Measurements from ENCODE around the gene CBX4. TPM values are rescaled to one million over a fixed set of nuclear protein-coding genes. Genes with fewer than 3 reads are reported as not detected.

The CBX4 gene
- total and polyA plus RNA-seq, 2 of the 13 experiments (the other 11 are each of a cell fraction or from before 2014, with no cell fraction given): 25.8 to 50.8 TPM

DNA sequence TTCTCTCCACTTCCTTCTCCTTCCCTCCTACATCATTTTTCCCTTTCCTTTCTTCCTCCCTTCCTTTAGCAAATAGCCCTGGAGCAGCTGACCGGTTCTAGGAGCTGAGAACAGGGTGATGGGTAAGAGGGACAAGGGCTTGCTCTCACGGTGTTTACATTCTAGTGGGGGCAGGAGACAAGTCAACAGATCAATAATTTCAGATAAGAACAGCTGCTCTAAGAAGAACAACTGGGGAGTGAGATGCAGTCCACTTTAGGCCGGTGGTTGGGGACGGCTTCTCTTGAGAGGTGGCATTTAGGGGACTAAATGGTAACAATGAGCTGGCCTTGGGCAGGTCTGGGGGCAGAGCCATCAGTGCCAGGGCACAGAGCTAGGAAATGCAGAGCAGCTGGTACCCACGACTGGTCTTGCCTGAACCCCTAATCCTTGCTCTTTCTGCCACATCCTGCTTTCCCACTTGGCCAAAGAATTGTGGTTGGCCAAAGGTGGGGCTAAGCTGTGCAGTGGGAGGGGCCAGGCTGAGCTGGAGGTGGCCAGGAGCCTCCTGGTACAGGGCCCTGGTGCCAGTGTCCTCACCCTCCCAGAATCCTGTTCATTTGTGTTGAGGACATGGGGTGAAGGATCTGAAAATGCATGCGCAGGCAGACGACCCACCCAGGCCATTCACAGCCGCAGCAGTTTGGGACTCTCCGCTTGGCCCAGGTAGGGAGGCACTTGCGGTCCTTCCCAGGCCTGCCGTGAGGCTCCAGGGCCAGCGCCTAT lies 17.7 kb downstream of the CBX4 start (continued):
- TF ChIP-seq RCOR2 (CRISPR knock-in tag; IDR thresholded peaks at IDR 0.05): peak; percentile 94
- TF ChIP-seq ZNF232 (CRISPR knock-in tag; IDR thresholded peaks at IDR 0.05; ENCODE audit: borderline replicate concordance): peak; percentile 28; the same call in 1 of the 2 replicates
- peak; percentile 57; the same call in 1 of the 2 replicates for TF ChIP-seq GATAD1 (CRISPR knock-in tag; IDR thresholded peaks at IDR 0.05)
- no peak for TF ChIP-seq ZNF282 (IDR thresholded peaks at IDR 0.05; ENCODE audit: partially characterized antibody)
- TF ChIP-seq, protein P1, sequence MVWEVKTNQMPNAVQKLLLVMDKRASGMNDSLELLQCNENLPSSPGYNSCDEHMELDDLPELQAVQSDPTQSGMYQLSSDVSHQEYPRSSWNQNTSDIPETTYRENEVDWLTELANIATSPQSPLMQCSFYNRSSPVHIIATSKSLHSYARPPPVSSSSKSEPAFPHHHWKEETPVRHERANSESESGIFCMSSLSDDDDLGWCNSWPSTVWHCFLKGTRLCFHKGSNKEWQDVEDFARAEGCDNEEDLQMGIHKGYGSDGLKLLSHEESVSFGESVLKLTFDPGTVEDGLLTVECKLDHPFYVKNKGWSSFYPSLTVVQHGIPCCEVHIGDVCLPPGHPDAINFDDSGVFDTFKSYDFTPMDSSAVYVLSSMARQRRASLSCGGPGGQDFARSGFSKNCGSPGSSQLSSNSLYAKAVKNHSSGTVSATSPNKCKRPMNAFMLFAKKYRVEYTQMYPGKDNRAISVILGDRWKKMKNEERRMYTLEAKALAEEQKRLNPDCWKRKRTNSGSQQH (CRISPR knock-in tag; IDR thresholded peaks at IDR 0.05; ENCODE audit: low read depth): 0 out of 2 replicates have a peak, but pooled peaks have one; percentile 50
- peak; percentile 93 for TF ChIP-seq PHF21A (CRISPR knock-in tag; IDR thresholded peaks at IDR 0.05)
- 0 out of 2 replicates have a peak, but pooled peaks have one; percentile 28 for TF ChIP-seq ZNF737 (CRISPR knock-in tag; IDR thresholded peaks at IDR 0.05; ENCODE audit: borderline replicate concordance)
- TF ChIP-seq ZFYVE20 (CRISPR knock-in tag; IDR thresholded peaks at IDR 0.05; ENCODE audit: borderline replicate concordance, low read depth): peak; percentile 70; the same call in 1 of the 2 replicates
- no peak for TF ChIP-seq MTF1 (CRISPR knock-in tag; IDR thresholded peaks at IDR 0.05)
- TF ChIP-seq, protein P2, sequence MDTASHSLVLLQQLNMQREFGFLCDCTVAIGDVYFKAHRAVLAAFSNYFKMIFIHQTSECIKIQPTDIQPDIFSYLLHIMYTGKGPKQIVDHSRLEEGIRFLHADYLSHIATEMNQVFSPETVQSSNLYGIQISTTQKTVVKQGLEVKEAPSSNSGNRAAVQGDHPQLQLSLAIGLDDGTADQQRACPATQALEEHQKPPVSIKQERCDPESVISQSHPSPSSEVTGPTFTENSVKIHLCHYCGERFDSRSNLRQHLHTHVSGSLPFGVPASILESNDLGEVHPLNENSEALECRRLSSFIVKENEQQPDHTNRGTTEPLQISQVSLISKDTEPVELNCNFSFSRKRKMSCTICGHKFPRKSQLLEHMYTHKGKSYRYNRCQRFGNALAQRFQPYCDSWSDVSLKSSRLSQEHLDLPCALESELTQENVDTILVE (CRISPR knock-in tag; IDR thresholded peaks at IDR 0.05): peak; percentile 92
- TF ChIP-seq ZFP1 (CRISPR knock-in tag; IDR thresholded peaks at IDR 0.05): peak; percentile 77; the same call in 1 of the 2 replicates
- peak; percentile 81 for TF ChIP-seq KAT8 (CRISPR knock-in tag; IDR thresholded peaks at IDR 0.05)
- TF ChIP-seq EED (CRISPR knock-in tag; IDR thresholded peaks at IDR 0.05): peak; percentile 60; the same call in 1 of the 2 replicates
- TF ChIP-seq, protein P3, sequence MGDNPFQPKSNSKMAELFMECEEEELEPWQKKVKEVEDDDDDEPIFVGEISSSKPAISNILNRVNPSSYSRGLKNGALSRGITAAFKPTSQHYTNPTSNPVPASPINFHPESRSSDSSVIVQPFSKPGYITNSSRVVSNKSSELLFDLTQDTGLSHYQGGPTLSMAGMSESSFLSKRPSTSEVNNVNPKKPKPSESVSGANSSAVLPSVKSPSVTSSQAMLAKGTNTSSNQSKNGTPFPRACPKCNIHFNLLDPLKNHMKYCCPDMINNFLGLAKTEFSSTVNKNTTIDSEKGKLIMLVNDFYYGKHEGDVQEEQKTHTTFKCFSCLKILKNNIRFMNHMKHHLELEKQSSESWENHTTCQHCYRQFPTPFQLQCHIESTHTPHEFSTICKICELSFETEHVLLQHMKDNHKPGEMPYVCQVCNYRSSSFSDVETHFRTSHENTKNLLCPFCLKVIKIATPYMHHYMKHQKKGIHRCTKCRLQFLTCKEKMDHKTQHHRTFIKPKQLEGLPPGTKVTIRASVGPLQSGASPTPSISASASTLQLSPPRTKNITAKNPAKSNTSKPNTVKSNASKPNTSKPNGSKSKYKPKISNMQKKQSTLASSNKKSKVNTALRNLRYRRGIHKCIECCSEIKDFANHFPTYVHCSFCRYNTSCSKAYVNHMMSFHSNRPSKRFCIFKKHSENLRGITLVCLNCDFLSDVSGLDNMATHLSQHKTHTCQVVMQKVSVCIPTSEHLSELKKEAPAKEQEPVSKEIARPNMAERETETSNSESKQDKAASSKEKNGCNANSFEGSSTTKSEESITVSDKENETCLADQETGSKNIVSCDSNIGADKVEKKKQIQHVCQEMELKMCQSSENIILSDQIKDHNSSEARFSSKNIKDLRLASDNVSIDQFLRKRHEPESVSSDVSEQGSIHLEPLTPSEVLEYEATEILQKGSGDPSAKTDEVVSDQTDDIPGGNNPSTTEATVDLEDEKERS (CRISPR knock-in tag; IDR thresholded peaks at IDR 0.05): peak; percentile 86; the same call in 1 of the 2 replicates
- 0 out of 2 replicates have a peak, but pooled peaks have one; percentile 22 for TF ChIP-seq NFYB (CRISPR knock-in tag; IDR thresholded peaks at IDR 0.05)
- peak; percentile 71; the same call in 1 of the 2 replicates for TF ChIP-seq FOXK2 (IDR thresholded peaks at IDR 0.05)
- TF ChIP-seq NCOA1 (CRISPR knock-in tag; IDR thresholded peaks at IDR 0.05): 0 out of 2 replicates have a peak, but pooled peaks have one; percentile 61
- TF ChIP-seq KLF9 (CRISPR knock-in tag; IDR thresholded peaks at IDR 0.05; ENCODE audit: low read depth): 0 out of 2 replicates have a peak, but pooled peaks have one; percentile 40
- peak; percentile 95 for TF ChIP-seq TEAD3 (CRISPR knock-in tag; optimal IDR thresholded peaks at IDR 0.05; ENCODE audit: borderline replicate concordance)
- TF ChIP-seq IRF2 (CRISPR knock-in tag; IDR thresholded peaks at IDR 0.05): peak; percentile 90
- no peak for TF ChIP-seq BRCA1 (CRISPR knock-in tag; IDR thresholded peaks at IDR 0.05)
- no peak for TF ChIP-seq ZNF34 (CRISPR knock-in tag; IDR thresholded peaks at IDR 0.05; ENCODE audit: borderline replicate concordance)
- TF ChIP-seq ZSCAN25 (CRISPR knock-in tag; IDR thresholded peaks at IDR 0.05): peak; percentile 81; the same call in 1 of the 2 replicates
